GM18508 (cell line): ENCODE data around the gene LCN9.
"Not testable (repeated sequence)": the region's sequence is repeated elsewhere in the genome, so short reads cannot be mapped to it uniquely, and the experiment has no call there.

Source experiments
- ATAC-seq: cut with Tn5 transposase; IDR thresholded peaks from one replicate; pipeline ENCODE4 v1.9.1; 2021; ENCODE audit warnings: moderate number of reproducible peaks; ENCODE audit not compliant: insufficient read depth, unreplicated experiment

Gene LCN9

GRCh38 chr9:135644631-135645218 lies 18.4 kb upstream of the LCN9 start:
- ATAC-seq, result no peak

GRCh38 chr9:135647884-135648283 lies 15.2 kb upstream of the LCN9 start:
- ATAC-seq, result no peak

- no peak for ATAC-seq
Observed at GRCh38 chr9:135648494-135649410, 14.4 kb upstream of the LCN9 start.

- ATAC-seq, result no peak
Observed at GRCh38 chr9:135649508-135649907, 13.6 kb upstream of the LCN9 start.

- ATAC-seq, result no peak
Observed at GRCh38 chr9:135650408-135650807, 12.7 kb upstream of the LCN9 start.

- no peak for ATAC-seq
Observed at GRCh38 chr9:135655317-135655716, 7.8 kb upstream of the LCN9 start.

GRCh38 chr9:135657416-135657815 lies 5.7 kb upstream of the LCN9 start:
- ATAC-seq, result no peak

GRCh38 chr9:135659252-135659651 lies 3.9 kb upstream of the LCN9 start:
- no peak for ATAC-seq

- ATAC-seq, result no peak
Observed at GRCh38 chr9:135660407-135660806, 2.7 kb upstream of the LCN9 start.

- no peak for ATAC-seq
Observed at GRCh38 chr9:135661816-135662560, 1.1 kb upstream of the LCN9 start.

- no peak for ATAC-seq
Observed at GRCh38 chr9:135663451-135663770, 302 bp downstream of the LCN9 start.

GRCh38 chr9:135663857-135664256 lies 748 bp downstream of the LCN9 start:
- no peak for ATAC-seq

- ATAC-seq, result no peak
Observed at GRCh38 chr9:135664266-135664665, 1.2 kb downstream of the LCN9 start.

- ATAC-seq, result no peak
Observed at GRCh38 chr9:135664801-135665794, 2.0 kb downstream of the LCN9 start.

GRCh38 chr9:135665795-135666189 lies 2.7 kb downstream of the LCN9 start:
- ATAC-seq, result no peak

GRCh38 chr9:135666534-135667462 lies 3.7 kb downstream of the LCN9 start:
- ATAC-seq, result no peak

- ATAC-seq, result no peak
Observed at GRCh38 chr9:135667463-135668001, 4.4 kb downstream of the LCN9 start.

- ATAC-seq, result not testable (repeated sequence)
Observed at GRCh38 chr9:135669018-135669417, 5.9 kb downstream of the LCN9 start.
